Liver (tissue), 3 donors: ENCODE data around the gene CDC42BPA.

ENCODE experiments used
- CTCF ChIP-seq: fragments of 150-350 bp; IDR thresholded peaks from 2 replicates; pipeline ENCODE4 v1.5.1; 2017; ENCODE audit warnings: improper control_type of control experiment, low read depth, low read length; ENCODE audit not compliant: missing input control
- NR2F2 ChIP-seq: IDR thresholded peaks from 2 replicates; pipeline ENCODE4 v1.6.1; 2016; ENCODE audit warnings: antibody characterized with exemption
- donor health status: healthy.
- donor health status: healthy.

- TF ChIP-seq CTCF (no peak), NR2F2 (no peak)
Measured at GRCh38 chr1:226948480-226948879, 369.8 kb downstream of the CDC42BPA start.
